Fibroblast of skin of left quadriceps (primary cell): ENCODE data around the gene SEMA6B.

Source experiments
- DNase-seq, 2 experiments: peaks; one replicate each; pipeline ENCODE4 v3.0.0-alpha.2; 2013; ENCODE audit warnings: low read depth in 2 of 2

Gene SEMA6B

GRCh38 chr19:4525563-4526002 is 33.9 kb downstream of the SEMA6B start:
- DNase-seq, result no peak

- DNase-seq, result peak in 1 of 2 experiments; percentile 4
These were observed 34.5 kb downstream of the SEMA6B start for GRCh38 chr19:4524808-4525562.

GRCh38 chr19:4523306-4524110 is 36.0 kb downstream of the SEMA6B start:
- no peak for DNase-seq

DNA sequence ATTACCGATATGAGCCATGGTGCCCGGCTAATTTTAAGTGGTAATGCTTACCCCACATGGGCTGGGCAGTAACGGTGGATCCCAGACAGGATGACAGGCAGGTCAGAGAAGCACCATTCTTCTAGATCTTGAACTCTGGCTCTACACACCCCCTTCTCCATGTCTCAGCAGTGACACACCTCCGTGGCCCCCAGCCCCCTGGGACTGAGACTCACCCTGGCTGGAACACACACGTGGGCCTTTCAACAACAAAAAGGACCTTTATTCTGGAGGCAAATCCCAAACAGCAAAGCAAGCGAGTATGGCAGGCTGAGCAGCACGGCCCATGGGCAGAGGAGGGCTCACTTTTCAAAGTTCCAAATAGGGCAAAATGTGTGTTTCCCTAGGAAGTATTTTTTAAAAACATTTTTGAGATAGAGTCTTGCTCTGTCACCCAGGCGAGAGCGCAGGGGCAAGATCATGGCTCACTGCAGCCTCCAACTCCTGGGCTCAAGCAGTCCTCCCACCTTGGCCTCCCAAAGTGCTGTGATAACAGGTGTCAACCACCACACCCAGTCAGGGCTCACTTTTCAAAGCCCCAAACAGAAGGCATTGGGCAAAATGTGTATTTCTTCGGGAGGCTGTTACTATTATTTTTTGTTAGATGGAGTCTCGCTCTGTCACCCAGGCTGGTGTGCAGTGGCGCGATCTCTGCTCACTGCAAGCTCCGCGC is 37.0 kb downstream of the SEMA6B start:
- DNase-seq, result no peak

- no peak for DNase-seq
These were observed 37.6 kb downstream of the SEMA6B start for GRCh38 chr19:4521888-4522242.

- no peak for DNase-seq
These were observed 38.2 kb downstream of the SEMA6B start for GRCh38 chr19:4521170-4521887.

DNA sequence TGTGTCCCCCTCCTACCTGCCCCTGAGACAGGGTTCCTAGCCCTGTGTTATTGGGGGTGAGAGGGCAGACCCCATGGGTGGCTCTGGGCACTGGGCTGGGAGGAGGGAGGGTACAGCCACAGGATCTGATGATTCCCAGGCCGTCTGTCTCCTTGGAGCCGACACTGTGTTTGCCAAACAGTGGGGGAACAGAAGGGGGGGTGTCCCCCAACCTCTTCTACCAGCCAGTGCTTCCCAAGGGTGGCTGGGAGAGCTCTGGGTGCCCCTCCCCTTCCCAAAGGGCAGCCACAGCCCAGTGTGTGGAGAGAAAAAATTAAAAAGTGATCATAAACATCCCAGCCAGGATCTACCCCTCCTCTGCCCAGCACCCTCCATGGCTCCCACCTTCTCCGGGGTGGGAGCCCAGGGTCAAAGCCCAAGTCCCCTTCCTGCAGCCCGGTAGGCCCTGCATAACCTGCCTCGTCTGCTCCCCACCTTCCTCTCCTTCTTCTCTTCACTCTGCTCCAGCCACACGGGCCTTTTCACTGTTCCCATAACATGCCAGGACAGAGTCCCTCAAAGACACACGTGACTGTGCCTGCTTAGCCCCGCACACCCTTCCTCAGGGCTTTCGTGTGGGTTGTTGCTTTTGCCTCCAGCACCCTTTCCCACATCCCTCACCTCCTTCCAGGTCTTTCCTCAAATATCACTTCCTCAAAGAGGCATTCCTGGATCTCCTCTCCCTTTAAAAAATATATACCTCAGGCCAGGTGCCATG is 39.8 kb downstream of the SEMA6B start:
- DNase-seq, result no peak

DNA sequence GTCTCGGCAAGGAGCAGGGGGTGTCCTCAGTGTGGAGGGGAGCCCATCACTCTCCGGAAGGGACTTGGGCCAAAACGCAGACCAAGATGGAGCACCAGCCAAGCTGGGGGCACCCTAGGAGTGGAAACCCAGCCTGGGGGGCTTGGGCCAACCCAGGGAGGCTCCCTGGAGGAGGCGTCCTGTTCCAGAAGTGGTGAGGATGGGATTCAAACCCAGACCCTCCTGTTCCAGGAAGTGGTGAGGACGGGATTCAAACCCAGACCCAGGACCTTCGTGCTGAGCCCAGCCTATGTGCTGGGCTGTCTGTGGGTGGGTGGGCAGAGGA is 40.4 kb downstream of the SEMA6B start:
- DNase-seq, result no peak

GRCh38 chr19:4518345-4519171 is 40.9 kb downstream of the SEMA6B start, which contains the start of gene PLIN4:
Gene PLIN4, minus strand, starts transcription at chr19:4518486. Its CDS starts 214 bp downstream, at chr19:4518272.
- DNase-seq, result peak in 1 of 2 experiments; percentile 4

- DNase-seq, result no peak
These were observed 41.9 kb downstream of the SEMA6B start for GRCh38 chr19:4517451-4518057.

DNA sequence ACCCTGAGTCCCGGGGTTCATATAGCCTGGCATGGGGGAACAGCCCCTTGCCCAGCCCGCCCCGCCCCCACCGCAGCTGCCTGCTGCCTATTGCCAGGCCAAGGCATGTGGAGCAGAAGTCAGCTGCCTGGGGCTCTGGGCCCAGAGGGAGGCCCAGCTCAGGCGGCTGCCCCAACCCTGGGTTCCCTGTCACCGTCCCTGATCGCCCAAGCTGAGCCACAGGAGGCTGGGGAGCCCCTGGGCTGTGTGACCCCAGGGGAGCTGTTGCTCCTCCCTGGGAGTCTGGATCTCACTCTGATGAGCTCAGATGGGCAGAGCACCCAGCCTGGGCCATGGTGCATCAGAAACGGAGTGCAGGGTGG is 42.6 kb downstream of the SEMA6B start:
- DNase-seq, result no peak

GRCh38 chr19:4516199-4516938 is 43.1 kb downstream of the SEMA6B start:
- no peak for DNase-seq

DNA sequence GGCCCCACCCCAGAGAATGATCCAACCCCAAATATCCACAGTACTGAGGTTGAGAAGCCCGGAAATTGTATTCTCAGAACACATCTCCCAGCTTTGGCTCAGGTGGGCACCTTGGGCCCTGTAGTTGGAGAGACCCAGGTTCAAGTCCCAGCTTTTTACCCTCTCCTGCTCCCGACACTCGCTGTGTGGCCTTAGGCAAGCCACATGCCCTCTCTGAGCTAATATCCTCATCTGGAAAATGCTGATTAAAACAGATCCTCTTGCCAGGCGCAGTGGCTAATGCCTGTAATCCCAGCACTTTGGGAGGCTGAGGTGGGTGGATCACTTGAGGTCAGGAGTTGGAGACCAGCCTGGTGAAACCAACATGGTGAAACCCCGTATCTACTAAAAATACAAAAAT is 43.8 kb downstream of the SEMA6B start:
- no peak for DNase-seq

DNA sequence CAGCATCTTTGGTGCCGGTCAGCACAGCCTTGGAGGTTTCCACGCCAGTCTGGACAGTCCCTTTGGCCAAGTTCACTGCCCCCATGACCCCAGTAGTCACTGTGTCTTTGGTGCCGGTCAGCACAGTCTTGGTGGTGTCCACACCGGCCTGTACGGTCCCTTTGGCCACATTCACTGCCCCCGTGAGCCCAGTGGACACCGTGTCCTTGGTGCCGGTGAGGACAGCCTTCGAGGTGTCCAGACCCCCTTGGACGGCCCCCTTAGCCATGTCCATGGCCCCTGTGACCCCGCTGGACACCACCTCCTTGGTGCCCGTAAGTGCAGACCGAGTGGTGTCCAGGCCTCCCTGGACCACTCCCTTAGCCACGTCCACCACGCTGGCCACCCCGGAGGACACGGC is 46.2 kb downstream of the SEMA6B start:
- no peak for DNase-seq

GRCh38 chr19:4512070-4512469 is 47.4 kb downstream of the SEMA6B start:
- DNase-seq, result no peak

DNA sequence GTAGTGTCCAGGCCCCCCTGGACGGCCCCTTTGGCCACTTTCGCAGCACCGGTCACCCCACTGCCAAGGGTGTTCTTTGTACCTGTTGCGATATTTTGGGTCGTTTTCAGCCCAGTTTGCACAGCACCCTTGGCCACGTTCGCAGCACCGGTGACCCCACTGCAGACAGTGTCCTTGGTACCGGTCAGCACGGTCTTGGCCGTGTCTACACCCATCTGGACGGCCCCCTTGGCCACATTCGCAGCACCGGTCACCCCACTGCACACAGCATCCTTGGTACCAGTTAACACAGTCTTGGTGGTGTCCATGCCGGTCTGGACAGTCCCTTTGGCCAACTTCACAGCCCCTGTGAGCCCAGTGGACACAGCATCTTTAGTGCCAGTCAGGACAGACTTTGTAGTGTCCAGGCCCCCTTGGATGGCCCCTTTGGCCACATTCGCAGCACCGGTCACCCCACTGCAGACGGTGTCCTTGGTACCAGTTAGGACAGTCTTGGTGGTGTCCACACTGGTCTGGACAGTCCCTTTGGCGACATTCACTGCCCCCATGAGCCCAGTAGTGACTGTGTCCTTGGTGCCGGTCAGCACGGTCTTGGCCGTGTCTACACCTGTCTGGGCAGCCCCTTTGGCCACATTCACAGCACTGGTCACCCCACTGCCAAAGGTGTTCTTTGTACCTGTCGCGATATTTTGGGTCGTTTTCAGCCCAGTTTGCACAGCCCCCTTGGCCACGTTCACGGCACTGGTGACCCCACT is 48.0 kb downstream of the SEMA6B start:
- DNase-seq, result no peak

GRCh38 chr19:4510435-4511255 is 48.8 kb downstream of the SEMA6B start:
- DNase-seq, result no peak

GRCh38 chr19:4508698-4509097 is 50.8 kb downstream of the SEMA6B start:
- DNase-seq, result no peak
